Duodenal mucosa (tissue), 2 donors: ENCODE data around the gene PLAAT2.
"Not testable (repeated sequence)": the region's sequence is repeated elsewhere in the genome, so short reads cannot be mapped to it uniquely, and the experiment has no call there.

Experiments used
- H3K27ac ChIP-seq: one replicate; pipeline ENCODE4 v1.7.0; 2013; ENCODE audit warnings: low read depth, low read length
- H3K27me3 ChIP-seq, 2 donors: one replicate each; pipeline ENCODE4 v1.7.0; 2013; ENCODE audit warnings: low read length in 2 of 2, control low read depth in 1 of 2; ENCODE audit not compliant: insufficient read depth in 2 of 2, control insufficient read depth in 1 of 2
- H3K36me3 ChIP-seq, 2 donors: one replicate each; pipeline ENCODE4 v1.7.0; 2013; ENCODE audit warnings: low read length in 2 of 2, control low read depth in 1 of 2; ENCODE audit not compliant: insufficient read depth in 2 of 2, control insufficient read depth in 1 of 2
- H3K4me1 ChIP-seq, 2 donors: one replicate each; pipeline ENCODE4 v1.7.0; 2013; ENCODE audit warnings: low read length in 2 of 2, control low read depth in 1 of 2; ENCODE audit not compliant: insufficient read depth in 2 of 2, control insufficient read depth in 1 of 2
- H3K4me3 ChIP-seq, 2 donors: one replicate each; pipeline ENCODE4 v1.7.0; 2013; ENCODE audit warnings: low read length in 2 of 2, low read depth in 1 of 2
- H3K9ac ChIP-seq, 2 donors: one replicate each; pipeline ENCODE4 v1.7.0; 2013; ENCODE audit warnings: low read length in 2 of 2, low read depth in 1 of 2
- H3K9me3 ChIP-seq, 2 donors: one replicate each; pipeline ENCODE4 v1.7.0; 2013; ENCODE audit warnings: low read length in 2 of 2, control low read depth in 1 of 2; ENCODE audit not compliant: control insufficient read depth in 1 of 2

PLAAT2 gene

DNA sequence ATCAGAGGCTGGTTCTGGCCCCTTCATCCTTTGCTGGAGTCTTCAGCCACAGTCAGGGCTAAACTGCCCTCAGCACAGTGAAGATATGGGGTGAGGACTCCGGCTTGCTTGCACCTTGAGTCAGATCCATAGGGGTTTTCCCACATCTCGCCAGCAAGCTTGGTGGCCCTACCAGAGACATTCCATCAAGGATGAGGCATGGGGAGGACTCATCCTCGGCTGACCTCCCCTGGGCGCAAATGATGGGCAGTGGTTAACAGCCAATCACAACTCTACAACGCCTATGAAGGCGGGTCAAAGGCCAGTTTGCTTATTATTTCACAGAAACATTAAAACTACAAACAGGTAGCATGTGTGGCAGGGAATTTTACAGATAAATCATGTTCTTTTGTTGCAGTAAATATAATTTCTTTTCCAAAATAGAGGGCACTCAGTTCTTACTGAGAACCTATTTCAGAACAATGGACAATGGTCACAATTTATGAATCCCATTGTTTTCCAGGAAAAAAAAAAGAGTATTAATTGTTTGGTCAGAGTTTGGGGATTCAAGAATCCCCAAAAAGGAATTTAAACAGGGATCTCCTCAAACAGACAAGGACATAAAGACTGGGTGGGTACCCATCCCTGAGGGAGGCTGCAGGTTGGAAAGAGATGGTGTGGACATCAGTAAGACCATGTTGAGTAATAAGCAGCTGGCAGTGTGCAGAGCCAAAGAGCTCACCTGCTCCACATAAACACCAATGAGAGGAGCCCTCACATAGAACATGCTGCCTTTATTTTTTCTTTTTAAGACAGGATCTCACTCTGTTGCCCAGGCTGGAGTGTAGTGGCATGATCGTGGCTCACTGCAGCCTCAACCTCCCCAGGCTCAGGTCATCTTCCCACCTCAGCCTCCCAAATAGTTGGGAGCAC is 36.3 kb upstream of the PLAAT2 start:
- H3K27ac ChIP-seq, result no peak overlapping the region

GRCh38 chr11:63598556-63598955 is 35.4 kb upstream of the PLAAT2 start:
- Histone ChIP-seq H3K4me3 (no peak overlapping the region), H3K27ac (no peak overlapping the region), H3K4me1 (no peaks in the 10 kb centered on the region), H3K9ac (no peak overlapping the region), H3K27me3 (no peaks in the 10 kb centered on the region), H3K9me3 (no peaks in the 10 kb centered on the region), H3K36me3 (peaks cover 0 to 4% of the 10 kb centered on the region in 2 donors)

More for the DNA sequence above, 36.3 kb upstream of the PLAAT2 start:
- H3K27me3 ChIP-seq, result no peaks in the 10 kb centered on the region
- H3K4me1 ChIP-seq, result no peaks in the 10 kb centered on the region
- peaks cover 0 to 4% of the 10 kb centered on the region in 2 donors for H3K36me3 ChIP-seq
- no peaks in the 10 kb centered on the region for H3K9me3 ChIP-seq
- H3K9ac ChIP-seq, result no peak overlapping the region
- no peak overlapping the region for H3K4me3 ChIP-seq

DNA sequence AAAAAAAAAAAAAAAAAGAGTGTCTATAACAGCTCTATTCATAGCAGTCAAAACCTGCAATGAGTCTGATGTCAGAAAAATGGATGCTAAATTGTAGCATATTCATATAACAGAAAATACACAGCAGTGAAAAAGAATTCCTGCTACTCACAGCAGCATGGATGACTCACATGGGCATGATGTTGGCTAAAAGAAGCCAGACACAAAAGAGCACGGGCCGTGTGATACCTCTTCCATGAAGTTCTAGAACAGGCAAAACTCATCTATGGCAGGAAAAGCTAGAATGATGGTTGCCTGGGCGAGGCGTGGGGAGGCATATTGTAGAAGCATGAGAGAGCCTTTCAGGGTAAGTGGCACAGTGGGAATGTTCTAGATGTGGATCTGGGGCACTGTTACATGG is 32.1 kb upstream of the PLAAT2 start:
- Histone ChIP-seq H3K27me3 (no peaks in the 10 kb centered on the region), H3K4me1 (no peaks in the 10 kb centered on the region), H3K9me3 (no peaks in the 10 kb centered on the region), H3K36me3 (peaks cover 0 to 4% of the 10 kb centered on the region in 2 donors), H3K27ac (no peak overlapping the region), H3K4me3 (no peak overlapping the region), H3K9ac (no peak overlapping the region)

DNA sequence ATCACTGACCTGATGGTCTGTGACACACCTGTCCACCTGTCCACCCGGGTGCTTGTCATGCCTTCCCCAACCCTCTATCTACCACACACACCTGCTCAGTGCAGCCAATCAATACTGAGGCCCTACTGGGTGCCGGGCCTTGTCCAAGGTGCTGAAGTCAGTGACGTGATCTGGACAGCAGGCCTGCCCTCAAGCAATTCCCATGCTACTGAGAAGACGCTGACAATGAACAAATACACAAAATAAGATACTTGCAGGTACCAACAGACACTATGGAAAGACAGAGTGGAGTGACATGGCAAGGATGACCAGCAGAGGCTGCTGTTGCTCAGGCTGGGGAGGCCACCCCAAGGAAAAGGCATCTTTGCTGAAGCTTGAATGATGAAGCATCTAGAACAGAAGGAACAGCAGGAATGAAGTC is 29.8 kb upstream of the PLAAT2 start:
- H3K4me3 ChIP-seq, result no peak overlapping the region
- peaks cover 0 to 4% of the 10 kb centered on the region in 2 donors for H3K36me3 ChIP-seq
- no peaks in the 10 kb centered on the region for H3K9me3 ChIP-seq
- no peaks in the 10 kb centered on the region for H3K27me3 ChIP-seq
- no peak overlapping the region for H3K9ac ChIP-seq
- no peak overlapping the region for H3K27ac ChIP-seq
- no peaks in the 10 kb centered on the region for H3K4me1 ChIP-seq

GRCh38 chr11:63590024-63590788 is 27.0 kb upstream of the PLAAT2 start:
- no peaks in the 10 kb centered on the region for H3K36me3 ChIP-seq
- no peaks in the 10 kb centered on the region for H3K4me1 ChIP-seq
- H3K9ac ChIP-seq, result no peak overlapping the region
- no peaks in the 10 kb centered on the region for H3K27me3 ChIP-seq
- no peak overlapping the region for H3K27ac ChIP-seq
- no peaks in the 10 kb centered on the region for H3K9me3 ChIP-seq
- no peak overlapping the region for H3K4me3 ChIP-seq

DNA sequence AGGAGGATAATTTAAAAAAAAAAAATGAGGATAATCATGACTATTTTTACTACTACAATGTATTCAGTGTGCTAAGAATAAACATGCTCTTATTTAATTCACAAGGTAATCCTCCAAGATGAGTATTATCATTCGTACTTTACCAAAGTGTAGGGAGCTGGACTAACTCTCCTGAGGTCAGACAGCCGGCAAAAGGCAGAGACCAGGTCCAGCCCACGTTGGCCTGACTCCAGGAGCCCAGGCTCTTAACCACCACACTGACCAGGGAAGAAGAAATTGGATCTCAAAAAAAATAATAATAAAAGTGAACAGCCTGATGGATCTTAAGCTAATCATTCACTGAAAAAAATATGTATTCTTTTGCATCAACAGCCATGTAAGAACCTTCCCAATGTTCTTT is 25.8 kb upstream of the PLAAT2 start:
- Histone ChIP-seq H3K27ac (no peak overlapping the region), H3K27me3 (no peaks in the 10 kb centered on the region), H3K9ac (no peak overlapping the region), H3K4me1 (no peaks in the 10 kb centered on the region), H3K9me3 (no peaks in the 10 kb centered on the region), H3K36me3 (no peaks in the 10 kb centered on the region), H3K4me3 (no peak overlapping the region)

GRCh38 chr11:63586451-63587166 is 23.4 kb upstream of the PLAAT2 start:
- H3K9ac ChIP-seq, result no peak overlapping the region
- H3K4me3 ChIP-seq, result no peak overlapping the region
- no peak overlapping the region for H3K27ac ChIP-seq
- no peaks in the 10 kb centered on the region for H3K4me1 ChIP-seq
- peaks cover 0 to 4% of the 10 kb centered on the region in 2 donors for H3K36me3 ChIP-seq
- H3K27me3 ChIP-seq, result no peaks in the 10 kb centered on the region
- H3K9me3 ChIP-seq, result no peaks in the 10 kb centered on the region

- Histone ChIP-seq H3K27ac (no peak overlapping the region), H3K9ac (no peak overlapping the region), H3K4me3 (no peak overlapping the region)
Measured at GRCh38 chr11:63583357-63583677, 20.1 kb upstream of the PLAAT2 start.

GRCh38 chr11:63581224-63581623 is 18.0 kb upstream of the PLAAT2 start:
- H3K9ac ChIP-seq, H3K36me3 ChIP-seq, H3K4me1 ChIP-seq, H3K27ac ChIP-seq, H3K27me3 ChIP-seq, H3K4me3 ChIP-seq: not testable (repeated sequence)
- H3K9me3 ChIP-seq, result peaks cover 4 to 11% of the 10 kb centered on the region in 2 donors

More at GRCh38 chr11:63583357-63583677, 20.1 kb upstream of the PLAAT2 start:
- H3K4me1 ChIP-seq, result no peaks in the 10 kb centered on the region
- peaks cover 0 to 7% of the 10 kb centered on the region in 2 donors for H3K36me3 ChIP-seq
- no peaks in the 10 kb centered on the region for H3K27me3 ChIP-seq
- peaks cover 4 to 11% of the 10 kb centered on the region in 2 donors for H3K9me3 ChIP-seq

- not testable (repeated sequence) for H3K27ac ChIP-seq, H3K27me3 ChIP-seq, H3K9ac ChIP-seq, H3K4me3 ChIP-seq, H3K36me3 ChIP-seq
- Histone ChIP-seq H3K9me3 (peaks cover 4 to 11% of the 10 kb centered on the region in 2 donors), H3K4me1 (peaks cover 15 to 16% of the 10 kb centered on the region in 2 donors)
Measured at GRCh38 chr11:63578882-63579281, 15.7 kb upstream of the PLAAT2 start.
